SK-N-MC (cell line): ENCODE measurements around the gene IL2RG.

Experiments used
- FOXP2 ChIP-seq: optimal IDR thresholded peaks from 2 replicates; pipeline ENCODE3; 2011; ENCODE audit warnings: mild to moderate bottlenecking, moderate library complexity; ENCODE audit not compliant: insufficient read depth; ENCODE audit errors: extremely low read length, control extremely low read depth
- POLR2AphosphoS5 ChIP-seq: IDR thresholded peaks from 2 replicates; pipeline ENCODE4 v1.6.1; 2012; ENCODE audit warnings: mild to moderate bottlenecking, low read depth, low read length, borderline replicate concordance

DNA sequence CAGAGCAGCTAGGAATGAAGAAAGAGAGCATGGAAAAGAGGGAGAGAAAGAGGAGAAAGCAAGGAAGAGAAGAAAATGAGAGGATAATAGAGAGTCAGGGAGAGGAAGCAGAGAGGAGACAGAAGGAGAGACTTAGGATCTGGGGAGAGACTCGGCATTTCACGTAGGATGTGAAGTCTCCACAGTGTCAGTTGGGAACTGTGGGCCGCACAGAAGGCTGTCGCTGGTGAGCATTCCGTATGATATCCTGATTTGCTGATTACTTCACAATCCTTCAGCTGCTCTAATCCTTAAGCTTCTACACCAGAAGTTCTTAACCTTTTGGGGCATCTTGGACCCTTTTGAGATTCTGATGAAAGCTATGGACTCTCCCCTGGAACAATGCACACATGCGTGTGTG lies 47.2 kb upstream of the IL2RG start:
- TF ChIP-seq POLR2AphosphoS5, result no peak
- TF ChIP-seq FOXP2, result no peak
